ENCODE measurements around the gene NINL.
"Not testable (repeated sequence)": the region's sequence is repeated elsewhere in the genome, so short reads cannot be mapped to it uniquely, and the experiment has no call there.

NINL gene

GRCh38 chr20:25584905-25585704 lies at the start of gene NINL:
TSS of gene NINL (minus strand) at chr20:25585531. CDS start at chr20:25526587, 58,944 bp downstream.
- FAIRE-seq, result no peak

GRCh38 chr20:25632940-25633790 lies 47.8 kb upstream of the NINL start:
- FAIRE-seq, result no peak

GRCh38 chr20:25630615-25631014 lies 45.3 kb upstream of the NINL start:
- FAIRE-seq, result not testable (repeated sequence)

GRCh38 chr20:25629816-25630499 lies 44.6 kb upstream of the NINL start:
- FAIRE-seq, result no peak

GRCh38 chr20:25626779-25627178 lies 41.4 kb upstream of the NINL start:
- FAIRE-seq, result no peak

GRCh38 chr20:25624500-25624939 lies 39.2 kb upstream of the NINL start:
- FAIRE-seq, result no peak

GRCh38 chr20:25623736-25624499 lies 38.6 kb upstream of the NINL start, which contains the start of gene NANP:
TSS of gene NANP (minus strand) at chr20:25624014. CDS start at chr20:25623948, 66 bp downstream.
- peak; percentile 38 for FAIRE-seq

- FAIRE-seq, result no peak
Measured at GRCh38 chr20:25623225-25623735, 37.9 kb upstream of the NINL start.

- no peak for FAIRE-seq
Measured at GRCh38 chr20:25622450-25623224, 37.3 kb upstream of the NINL start.

- FAIRE-seq, result no peak
Measured at GRCh38 chr20:25622049-25622448, 36.7 kb upstream of the NINL start.

- no peak for FAIRE-seq
Measured at GRCh38 chr20:25619514-25619913, 34.2 kb upstream of the NINL start.

GRCh38 chr20:25608774-25609173 lies 23.4 kb upstream of the NINL start:
- FAIRE-seq, result no peak

GRCh38 chr20:25606094-25606695 lies 20.9 kb upstream of the NINL start:
- no peak for FAIRE-seq

GRCh38 chr20:25605148-25605547 lies 19.8 kb upstream of the NINL start:
- FAIRE-seq, result no peak

- no peak for FAIRE-seq
Measured at GRCh38 chr20:25604611-25605010, 19.3 kb upstream of the NINL start.

GRCh38 chr20:25602914-25603309 lies 17.6 kb upstream of the NINL start:
- not testable (repeated sequence) for FAIRE-seq

- FAIRE-seq, result not testable (repeated sequence)
Measured at GRCh38 chr20:25602191-25602913, 17.0 kb upstream of the NINL start.

GRCh38 chr20:25601659-25602058 lies 16.3 kb upstream of the NINL start:
- no peak for FAIRE-seq

GRCh38 chr20:25600632-25601031 lies 15.3 kb upstream of the NINL start:
- FAIRE-seq, result no peak
